GM21737 (cell line): Measurements from ENCODE around the gene RANBP1.

ENCODE experiments used
- ATAC-seq: cut with Tn5 transposase; IDR thresholded peaks from one replicate; pipeline ENCODE4 v1.9.1; 2021; ENCODE audit warnings: mild to moderate bottlenecking, moderate library complexity; ENCODE audit not compliant: unreplicated experiment

Gene RANBP1

GRCh38 chr22:20123366-20124082, 7.6 kb downstream of the RANBP1 start:
- ATAC-seq: no peak

DNA sequence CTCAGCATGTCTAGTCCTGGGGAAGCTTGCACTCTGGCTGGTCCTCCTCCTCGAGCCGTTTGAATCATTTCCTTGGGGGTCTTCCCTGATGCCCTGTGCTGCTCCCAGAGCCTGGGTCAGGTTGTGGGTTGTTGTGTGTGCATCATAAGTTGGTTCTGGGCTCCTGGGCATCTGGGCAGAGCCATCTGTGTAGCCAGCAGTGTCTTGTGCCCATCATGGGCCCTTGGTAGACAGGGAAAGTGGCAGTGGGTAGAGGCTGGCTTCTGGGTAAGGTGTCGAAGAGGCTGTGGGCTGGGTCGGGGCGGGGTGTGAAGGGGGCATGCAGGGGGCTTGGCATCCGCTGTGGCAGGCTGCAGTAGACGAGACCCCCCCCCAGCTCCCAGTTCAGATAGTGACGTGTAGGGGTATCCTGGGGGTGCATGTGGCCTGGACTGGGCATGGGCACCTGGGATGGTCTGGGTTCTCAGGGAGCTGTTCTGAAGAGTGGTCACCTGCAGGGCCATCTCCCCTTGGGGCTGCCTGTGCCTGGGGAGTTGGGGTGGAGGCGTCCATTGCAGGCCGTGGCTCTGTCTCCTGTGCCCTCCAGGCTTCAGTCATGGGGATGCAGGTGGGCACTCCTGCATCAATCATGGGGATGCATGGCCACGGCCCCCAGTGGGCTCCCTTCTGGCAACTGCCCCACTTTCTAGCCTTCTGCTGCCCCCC, 8.3 kb downstream of the RANBP1 start:
- ATAC-seq: no peak

- no peak for ATAC-seq
These were observed 9.6 kb downstream of the RANBP1 start for GRCh38 chr22:20125201-20126174.

- no peak for ATAC-seq
These were observed 10.6 kb downstream of the RANBP1 start for GRCh38 chr22:20126284-20127029.

GRCh38 chr22:20127318-20127868, 11.5 kb downstream of the RANBP1 start:
- ATAC-seq: no peak

DNA sequence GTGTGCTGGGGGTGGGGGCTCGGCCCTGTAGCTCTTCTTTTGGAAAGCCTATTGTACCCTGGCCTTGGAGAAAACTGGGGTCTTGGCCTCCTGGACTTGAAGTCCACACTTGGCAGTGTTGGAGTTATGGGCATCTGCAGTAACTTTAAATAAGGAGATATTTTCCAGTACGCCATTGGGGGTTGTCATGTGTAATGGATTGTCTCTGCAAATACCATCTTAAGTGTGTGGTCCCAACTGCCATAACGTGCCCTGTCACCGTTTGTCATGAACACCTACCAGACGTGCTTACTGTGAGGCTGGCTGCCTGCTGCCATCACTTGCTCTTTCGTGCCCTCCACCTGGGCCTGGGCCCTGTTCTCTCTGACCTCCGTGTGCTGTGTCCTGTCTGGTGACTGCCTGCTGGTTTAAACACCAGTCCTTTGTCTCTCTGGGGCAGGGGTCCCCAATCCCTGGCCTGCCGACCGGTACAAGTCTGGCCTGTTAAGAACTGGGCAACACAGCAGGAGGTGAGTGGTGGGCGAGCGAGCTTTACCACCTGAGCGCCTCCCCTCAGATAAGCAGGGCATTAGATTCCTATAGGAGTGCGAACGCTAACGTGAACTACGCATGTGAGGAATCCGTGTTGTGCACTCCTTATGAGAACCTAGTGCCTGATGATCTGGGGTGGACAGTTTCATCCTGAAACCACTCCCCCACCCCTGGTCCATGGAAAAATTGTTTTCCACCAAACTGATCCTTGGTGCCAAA, 12.1 kb downstream of the RANBP1 start:
- ATAC-seq: no peak

DNA sequence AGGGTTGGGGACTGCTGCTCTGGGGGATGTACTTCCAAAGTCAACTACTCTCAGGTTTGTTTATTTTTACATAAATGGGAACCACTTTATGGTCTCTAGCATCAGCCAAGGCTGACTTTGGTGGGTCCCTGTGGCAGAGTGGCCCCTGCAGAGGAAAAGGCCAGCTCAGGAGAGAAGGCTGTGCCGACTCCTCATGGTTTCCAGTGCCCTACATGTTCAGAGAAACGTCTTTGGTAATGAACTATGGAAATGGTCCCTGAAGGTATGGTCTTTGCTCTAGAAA, 12.7 kb downstream of the RANBP1 start:
- ATAC-seq: no peak

GRCh38 chr22:20128902-20129746, 13.2 kb downstream of the RANBP1 start:
- no peak for ATAC-seq

DNA sequence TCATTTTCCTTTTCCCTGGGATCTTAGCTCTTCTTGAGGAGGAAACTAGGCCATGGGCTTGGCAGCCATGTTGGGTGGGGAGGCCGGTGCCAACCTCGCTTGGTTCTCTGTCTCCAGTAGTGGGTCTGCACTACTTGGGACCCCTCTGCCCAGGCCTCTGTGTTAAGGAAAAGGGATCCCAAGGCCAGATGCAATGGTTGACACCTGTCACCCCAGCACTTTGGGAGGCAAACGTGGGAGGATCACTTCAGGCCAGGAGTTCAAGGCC, 13.8 kb downstream of the RANBP1 start:
- ATAC-seq: no peak

- ATAC-seq: no peak
These were observed 14.4 kb downstream of the RANBP1 start for GRCh38 chr22:20130319-20130718.

DNA sequence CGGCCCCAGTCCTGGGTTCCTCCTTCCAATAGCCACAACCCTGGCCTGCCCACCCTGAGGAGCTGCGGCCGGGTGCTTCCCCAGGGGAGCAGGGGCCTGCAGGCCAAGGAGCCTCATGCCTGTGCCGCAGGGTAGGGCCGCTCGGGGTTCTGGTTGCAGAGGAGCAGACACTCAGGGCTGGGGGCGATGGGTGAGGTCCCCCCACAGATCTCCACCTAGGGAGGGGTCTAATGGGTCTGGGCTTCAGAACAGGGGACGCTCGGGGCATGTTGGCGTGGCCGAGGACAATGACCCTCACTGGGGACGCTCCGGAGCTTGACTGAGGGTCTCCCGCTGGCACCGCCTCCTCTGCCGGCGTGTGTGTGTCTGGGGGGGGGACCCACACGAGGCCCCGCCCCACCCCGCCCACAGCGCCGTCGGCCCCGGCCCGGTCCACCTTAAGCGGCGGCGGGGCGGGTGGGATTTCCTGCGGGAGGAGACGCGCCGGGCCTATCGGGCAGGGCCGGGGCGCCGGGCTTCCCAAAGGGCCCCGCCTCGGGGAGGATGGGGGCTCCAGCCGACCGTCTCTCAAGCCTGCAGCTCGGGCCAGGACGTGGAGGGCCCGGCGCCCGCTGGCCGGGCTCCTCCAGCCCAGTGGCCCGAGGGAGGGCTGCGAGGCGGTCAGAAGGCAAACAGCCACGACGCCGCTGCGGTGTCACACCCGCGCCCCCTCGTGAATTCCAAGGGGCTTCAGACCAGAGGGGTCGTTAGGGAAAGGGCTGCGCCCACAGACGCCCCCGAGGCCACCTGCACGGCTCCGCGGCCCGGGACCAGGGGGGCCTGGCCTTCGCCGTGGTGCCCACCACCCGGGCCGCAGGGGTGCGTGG, 15.1 kb downstream of the RANBP1 start:
- peak; percentile 41 for ATAC-seq

- peak; percentile 42 for ATAC-seq
These were observed 15.6 kb downstream of the RANBP1 start, which contains the start of gene ZDHHC8 for GRCh38 chr22:20131597-20131858. TSS of gene ZDHHC8 (plus strand) at chr22:20131804. CDS start at chr22:20131948, 144 bp downstream.

DNA sequence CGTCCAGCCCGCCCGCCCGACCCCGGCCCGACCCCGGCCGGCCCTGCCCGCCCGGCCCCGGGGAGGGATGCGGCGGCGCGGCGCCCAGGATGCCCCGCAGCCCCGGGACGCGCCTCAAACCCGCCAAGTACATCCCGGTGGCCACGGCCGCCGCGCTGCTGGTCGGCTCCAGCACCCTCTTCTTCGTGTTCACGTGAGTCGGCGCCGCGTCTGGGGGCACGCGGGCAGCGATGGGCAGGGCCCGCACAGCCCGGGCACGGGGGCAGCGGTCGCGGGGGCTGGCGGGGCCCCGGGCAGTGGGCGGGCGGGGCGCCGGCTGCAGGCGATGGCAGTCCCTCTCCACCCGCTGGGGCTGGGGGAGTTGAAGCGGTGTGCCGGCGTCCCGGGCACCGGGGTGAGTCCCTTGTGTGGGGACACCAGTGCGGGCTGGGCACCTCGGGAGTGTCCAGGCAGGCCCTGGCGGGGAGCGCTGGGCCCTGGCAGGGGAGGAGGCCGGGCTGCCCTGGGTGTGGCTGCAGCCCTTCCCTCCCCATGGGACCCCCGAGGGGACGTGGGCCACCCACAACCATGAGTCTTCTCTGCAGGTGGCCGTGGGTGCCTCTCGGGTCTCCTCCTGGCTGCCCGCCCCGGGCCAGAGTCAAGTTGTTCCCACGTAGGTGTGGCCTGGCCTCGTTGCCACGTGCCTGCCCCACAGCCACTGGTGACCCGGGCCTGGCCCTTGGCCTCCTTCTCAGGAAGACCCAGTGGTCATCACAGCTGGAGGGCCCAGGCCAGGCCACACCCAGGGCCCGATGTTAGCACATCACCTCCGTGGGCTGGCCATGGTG, 16.2 kb downstream of the RANBP1 start:
- no peak for ATAC-seq

DNA sequence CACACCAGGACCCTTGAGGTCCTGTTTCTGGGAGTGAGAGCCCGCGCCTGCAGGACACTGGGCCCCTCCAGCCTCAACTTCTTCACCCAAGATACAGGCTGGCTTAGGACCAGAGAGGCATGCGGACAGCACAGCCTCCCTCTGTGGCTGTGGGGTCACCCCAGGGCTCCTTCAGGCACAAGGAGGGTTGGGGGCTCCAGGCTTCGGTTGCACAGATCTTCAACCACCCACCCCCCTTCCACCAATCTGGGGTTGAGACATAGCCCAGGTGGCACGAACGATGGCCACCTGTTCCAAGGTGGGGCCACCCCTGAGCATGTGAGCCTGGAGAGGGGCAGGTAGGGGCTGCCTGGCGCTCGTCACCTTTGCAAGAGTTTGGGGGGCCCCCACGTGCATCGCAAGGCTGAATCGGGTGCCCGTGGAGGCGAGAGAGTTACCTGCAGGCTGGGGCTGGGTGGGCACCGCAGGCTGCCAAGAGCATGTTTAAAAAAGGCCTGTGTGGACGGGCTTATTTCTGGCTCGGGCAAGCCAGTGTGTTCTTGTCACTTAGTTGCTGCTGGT, 16.9 kb downstream of the RANBP1 start:
- ATAC-seq: no peak

GRCh38 chr22:20133930-20134549, 18.1 kb downstream of the RANBP1 start:
- no peak for ATAC-seq

GRCh38 chr22:20135265-20135664, 19.4 kb downstream of the RANBP1 start:
- ATAC-seq: no peak
